Keratinocyte (primary cell): ENCODE results near the gene TECR. TPM values are rescaled to one million over a fixed set of nuclear protein-coding genes. Genes with fewer than 3 reads are reported as not detected.

Experiments
- DNase-seq: peaks from one replicate; pipeline ENCODE4 v3.0.0-alpha.2; 2011; ENCODE audit warnings: low read depth, missing footprints, low spot score
- FAIRE-seq: peaks from 2 replicates; lab custom pipeline; 2011; peaks lifted over from hg19 to GRCh38; lab: Jason Lieb, UNC
- H2AFZ ChIP-seq: 2 replicates; pipeline ENCODE4 v1.6.0; 2012; ENCODE audit warnings: low read length, control low read depth, inconsistent platforms; ENCODE audit not compliant: control insufficient read depth
- H3K27ac ChIP-seq: 2 replicates; pipeline ENCODE4 v1.5.1; 2011; ENCODE audit warnings: low read length; ENCODE audit not compliant: control insufficient read depth, insufficient read depth
- H3K27me3 ChIP-seq: 3 replicates; pipeline ENCODE4 v1.6.0; 2011; ENCODE audit warnings: low read length; ENCODE audit not compliant: control insufficient read depth, insufficient read depth; ENCODE audit errors: extremely low read depth
- H3K36me3 ChIP-seq, 2 experiments: 2 replicates in 1 of 2; 3 replicates in 1 of 2; pipeline ENCODE4 v1.5.1; 2011; ENCODE audit warnings: low read length in 2 of 2, mild to moderate bottlenecking in 1 of 2; ENCODE audit not compliant: control insufficient read depth in 2 of 2, insufficient read depth in 2 of 2; ENCODE audit errors: extremely low read depth in 1 of 2
- H3K4me1 ChIP-seq: 3 replicates; pipeline ENCODE4 v1.5.1; 2011; ENCODE audit warnings: low read length; ENCODE audit not compliant: control insufficient read depth, insufficient read depth; ENCODE audit errors: extremely low read depth
- H3K4me2 ChIP-seq: 3 replicates; pipeline ENCODE4 v1.6.0; 2011; ENCODE audit warnings: low read depth, low read length; ENCODE audit not compliant: control insufficient read depth, insufficient read depth; ENCODE audit errors: extremely low read depth
- H3K4me3 ChIP-seq, 3 experiments: fragments of 200-600 bp in 1 of 3; sonication (generic) in 1 of 3; 2 replicates in 2 of 3; 3 replicates in 1 of 3; pipeline ENCODE4 v1.5.1; 2011 to 2016; ENCODE audit warnings: low read length in 3 of 3, mild to moderate bottlenecking in 3 of 3, control low read depth in 2 of 3, inconsistent platforms in 1 of 3, low read depth in 1 of 3, mixed read lengths in 1 of 3, mixed run types in 1 of 3, moderate library complexity in 1 of 3; ENCODE audit not compliant: control insufficient read depth in 2 of 3, insufficient read depth in 2 of 3; ENCODE audit errors: extremely low read depth in 1 of 3
- H3K79me2 ChIP-seq: 2 replicates; pipeline ENCODE4 v1.6.0; 2012; ENCODE audit warnings: low read length; ENCODE audit not compliant: control insufficient read depth, insufficient read depth
- H3K9ac ChIP-seq: 3 replicates; pipeline ENCODE4 v1.6.0; 2011; ENCODE audit warnings: low read length; ENCODE audit not compliant: control insufficient read depth, insufficient read depth; ENCODE audit errors: extremely low read depth
- H3K9me1 ChIP-seq: 3 replicates; pipeline ENCODE4 v1.6.0; 2011; ENCODE audit warnings: low read length; ENCODE audit not compliant: control insufficient read depth, insufficient read depth; ENCODE audit errors: extremely low read depth
- H3K9me3 ChIP-seq: 2 replicates; pipeline ENCODE4 v1.5.1; 2012; ENCODE audit warnings: low read depth, low read length; ENCODE audit not compliant: control insufficient read depth
- H4K20me1 ChIP-seq: 3 replicates; pipeline ENCODE4 v1.6.0; 2011; ENCODE audit warnings: low read length; ENCODE audit not compliant: control insufficient read depth, insufficient read depth; ENCODE audit errors: extremely low read depth
- CTCF ChIP-seq, 3 experiments: IDR thresholded peaks in 1 of 3; conservative IDR thresholded peaks in 1 of 3; optimal IDR thresholded peaks in 1 of 3; 2 replicates in 2 of 3; 3 replicates in 1 of 3; pipeline versions ENCODE3 to v1.5.1; 2011; ENCODE audit warnings: low read length in 3 of 3, mild to moderate bottlenecking in 3 of 3, moderate library complexity in 2 of 3, control low read depth in 1 of 3, inconsistent platforms in 1 of 3; ENCODE audit not compliant: insufficient read depth in 2 of 3; ENCODE audit errors: extremely low read depth in 1 of 3
- EZH2 ChIP-seq: IDR thresholded peaks from one replicate; pipeline ENCODE4 v1.6.1; 2012; ENCODE audit warnings: inconsistent platforms, mild to moderate bottlenecking, low read length, moderate library complexity
- dilution Hi-C: fragments of 300-500 bp; cut with MboI; formaldehyde crosslinking; loops from one replicate; pipeline ENCODE4 v1.7.0; 2020; ENCODE audit warnings: low sequenced_read_pairs; ENCODE audit not compliant: extremely low pct_ligation_motif_present
- polyA plus RNA-seq, 5 experiments: library from polyadenylated mRNA; depleted of rRNA in 3 of 5; stranded (reverse) in 3 of 5; stranded (forward) in 1 of 5; unstranded in 1 of 5; fragments of >200 nt; gene quantifications; 1 replicate in 1 of 5; 2 replicates in 3 of 5; 3 replicates in 1 of 5; pipeline versions ENCODE4 v1.2.1 to v1.2.3, GENCODE V29; 2011 to 2012; ENCODE audit warnings: missing spikeins in 2 of 5, low read depth in 1 of 5, low replicate concordance in 1 of 5

TECR gene
- polyA plus RNA-seq, 1 donor (not counting 4 experiments of a cell fraction or from before 2014, with no cell fraction given) = 92.3 TPM

GRCh38 chr19:14570864-14571527, 41.6 kb downstream of the TECR start:
- H3K36me3 ChIP-seq = peaks cover 4% of the 10 kb centered on the region in 2 experiments
- peak overlapping the region; percentile 98 to 100 (median 99) for H3K4me3 ChIP-seq
- DNase-seq = no peak
- no peak for FAIRE-seq
- H3K4me1 ChIP-seq = peaks cover 12% of the 10 kb centered on the region
- dilution Hi-C loops = no loop called here
- H4K20me1 ChIP-seq = no peaks in the 10 kb centered on the region
- TF ChIP-seq CTCF (optimal IDR thresholded peaks at IDR 0.05 in 1 of 3, IDR thresholded peaks at IDR 0.05 in 1 of 3, conservative IDR thresholded peaks at IDR 0.05 in 1 of 3; ENCODE audit: extremely low read depth in 1 of 3, insufficient read depth in 2 of 3, low read length in 3 of 3) = no peak
- no peak for TF ChIP-seq EZH2
- H3K9me1 ChIP-seq = no peaks in the 10 kb centered on the region
- H3K27ac ChIP-seq = peak overlapping the region; percentile 78
- peaks cover 37% of the 10 kb centered on the region for H3K79me2 ChIP-seq
- peak overlapping the region; percentile 96 for H3K9ac ChIP-seq
- no peaks in the 10 kb centered on the region for H3K9me3 ChIP-seq
- H3K27me3 ChIP-seq = no peaks in the 10 kb centered on the region
- H2AFZ ChIP-seq = peak overlapping the region; percentile 97
- H3K4me2 ChIP-seq = peak overlapping the region; percentile 97

- Histone ChIP-seq H4K20me1 (no peaks in the 10 kb centered on the region), H3K4me3 (peak within 1 kb of the TSS; percentile 98 to 100 (median 99)), H3K9me1 (no peaks in the 10 kb centered on the region), H3K9ac (peak within 1 kb of the TSS; percentile 96), H3K36me3 (peaks cover 2 to 4% of the 10 kb centered on the region in 2 experiments), H3K27me3 (no peaks in the 10 kb centered on the region), H3K4me1 (peaks cover 12% of the 10 kb centered on the region), H3K79me2 (peaks cover 37% of the 10 kb centered on the region), H3K4me2 (peak within 1 kb of the TSS; percentile 97), H3K9me3 (no peaks in the 10 kb centered on the region), H2AFZ (peak within 1 kb of the TSS; percentile 97), H3K27ac (peak within 1 kb of the TSS; percentile 78)
- FAIRE-seq (peak; percentile 49), DNase-seq (peak; percentile 63)
- dilution Hi-C loops = no loop called here
- TF ChIP-seq EZH2 (no peak), CTCF (optimal IDR thresholded peaks at IDR 0.05 in 1 of 3, IDR thresholded peaks at IDR 0.05 in 1 of 3, conservative IDR thresholded peaks at IDR 0.05 in 1 of 3; ENCODE audit: extremely low read depth in 1 of 3, insufficient read depth in 2 of 3, low read length in 3 of 3) (peak; percentile 79 to 97 (median 88))
These were observed 42.5 kb downstream of the TECR start, which contains the start of gene NDUFB7 for GRCh38 chr19:14571695-14572490. Gene NDUFB7 (minus strand): TSS chr19:14572066. CDS start chr19:14572000, 66 bp downstream.
